HepG2 (cell line): Measurements from ENCODE around the gene SYT11. TPM values are rescaled to one million over a fixed set of nuclear protein-coding genes. Genes with fewer than 3 reads are reported as not detected.

Source experiments
- ATM ChIP-seq: fragments of 450-650 bp; IDR thresholded peaks from 2 replicates; pipeline ENCODE4 v1.7.1; 2017; ENCODE audit warnings: mild to moderate bottlenecking, borderline replicate concordance
- GZF1 ChIP-seq: sonication (generic); formaldehyde crosslinking; IDR thresholded peaks from 2 replicates; pipeline ENCODE4 v1.5.1; 2020; ENCODE audit warnings: mild to moderate bottlenecking, missing genetic modification reagents
- HMGA1 ChIP-seq: sonication (generic); formaldehyde crosslinking; conservative IDR thresholded peaks from 2 replicates; pipeline ENCODE4 v1.4.0; 2020; ENCODE audit warnings: missing genetic modification reagents
- KLF9 ChIP-seq: IDR thresholded peaks from 2 replicates; pipeline ENCODE4 v1.6.1; 2016; ENCODE audit warnings: low read depth
- MIXL1 ChIP-seq: IDR thresholded peaks from 2 replicates; pipeline ENCODE4 v1.6.1; 2016
- NR2F6 ChIP-seq, 2 experiments: IDR thresholded peaks; 2 replicates each; pipeline ENCODE4 v1.6.1; 2016; ENCODE audit warnings: antibody characterized with exemption in 1 of 2, mild to moderate bottlenecking in 1 of 2
- POLR2A ChIP-seq, 2 experiments: IDR thresholded peaks; 2 replicates each; pipeline ENCODE4 v1.6.1; 2011; ENCODE audit warnings: low read depth in 2 of 2, low read length in 2 of 2, mild to moderate bottlenecking in 1 of 2, moderate library complexity in 1 of 2; ENCODE audit not compliant: insufficient read depth in 1 of 2
- SP4 ChIP-seq: sonication (generic); formaldehyde crosslinking; IDR thresholded peaks from 2 replicates; pipeline ENCODE4 v1.8.1; 2023; ENCODE audit warnings: mild to moderate bottlenecking, missing genetic modification reagents
- SRSF1 ChIP-seq: fragments of 200-400 bp; formaldehyde crosslinking; optimal IDR thresholded peaks from 2 replicates; pipeline ENCODE3; 2017; ENCODE audit warnings: mild to moderate bottlenecking, low read depth, low read length, moderate library complexity
- THAP11 ChIP-seq: IDR thresholded peaks from 2 replicates; pipeline ENCODE4 v1.6.1; 2016; ENCODE audit warnings: missing biosample characterization, missing genetic modification reagents
- ZZZ3 ChIP-seq: sonication (generic); formaldehyde crosslinking; IDR thresholded peaks from 2 replicates; pipeline ENCODE4 v1.4.0; 2020; ENCODE audit warnings: missing genetic modification reagents, mild to moderate bottlenecking, borderline replicate concordance
- polyA plus RNA-seq, 8 experiments: library from polyadenylated mRNA; depleted of rRNA in 3 of 8; stranded (reverse) in 7 of 8; unstranded in 1 of 8; fragments of >200 nt; fragmentation: Illumina TruSeq in 4 of 8; extraction: Trizol in 4 of 8; gene quantifications; 2 replicates each; pipeline versions ENCODE4 v1.2.1 to v1.2.3, GENCODE V29; 2011 to 2016; ENCODE audit warnings: low read depth in 4 of 8, missing spikeins in 1 of 8, mixed read lengths in 1 of 8; ENCODE audit not compliant: insufficient read depth in 1 of 8
- total RNA-seq, 5 experiments: library from RNA; depleted of rRNA; stranded (reverse); fragments of >200 nt; fragmentation: Illumina TruSeq; extraction: Trizol; gene quantifications; 2 replicates each; pipeline ENCODE4 v1.2.3, GENCODE V29; 2016; ENCODE audit warnings: low read depth in 1 of 5
- TF ChIP-seq, protein P1 (sequence below): sonication (generic); formaldehyde crosslinking; IDR thresholded peaks from 2 replicates; pipeline ENCODE4 v1.8.0; 2022; ENCODE audit warnings: mild to moderate bottlenecking, missing genetic modification reagents; ENCODE audit not compliant: insufficient replicate concordance
- TF ChIP-seq, protein P2 (sequence below): sonication (generic); formaldehyde crosslinking; IDR thresholded peaks from 2 replicates; pipeline ENCODE4 v1.4.0; 2020; ENCODE audit warnings: low read depth, missing genetic modification reagents
- TF ChIP-seq, protein P3 (sequence below): sonication (generic); formaldehyde crosslinking; IDR thresholded peaks from 2 replicates; pipeline ENCODE4 v1.5.0; 2020; ENCODE audit warnings: mild to moderate bottlenecking, missing genetic modification reagents, borderline replicate concordance
- TF ChIP-seq, protein P4 (sequence below): sonication (generic); formaldehyde crosslinking; IDR thresholded peaks from 2 replicates; pipeline ENCODE4 v1.8.1; 2022; ENCODE audit warnings: mild to moderate bottlenecking, missing genetic modification reagents
- TF ChIP-seq, protein P5 (sequence below): sonication (generic); formaldehyde crosslinking; conservative IDR thresholded peaks from 2 replicates; pipeline ENCODE4 v1.4.0; 2020; ENCODE audit warnings: mild to moderate bottlenecking, missing genetic modification reagents, moderate library complexity

SYT11 gene
- total and polyA plus RNA-seq, 2 of the 13 experiments (the other 11 are each of a cell fraction or from before 2014, with no cell fraction given), result 0.22 to 0.59 TPM

DNA sequence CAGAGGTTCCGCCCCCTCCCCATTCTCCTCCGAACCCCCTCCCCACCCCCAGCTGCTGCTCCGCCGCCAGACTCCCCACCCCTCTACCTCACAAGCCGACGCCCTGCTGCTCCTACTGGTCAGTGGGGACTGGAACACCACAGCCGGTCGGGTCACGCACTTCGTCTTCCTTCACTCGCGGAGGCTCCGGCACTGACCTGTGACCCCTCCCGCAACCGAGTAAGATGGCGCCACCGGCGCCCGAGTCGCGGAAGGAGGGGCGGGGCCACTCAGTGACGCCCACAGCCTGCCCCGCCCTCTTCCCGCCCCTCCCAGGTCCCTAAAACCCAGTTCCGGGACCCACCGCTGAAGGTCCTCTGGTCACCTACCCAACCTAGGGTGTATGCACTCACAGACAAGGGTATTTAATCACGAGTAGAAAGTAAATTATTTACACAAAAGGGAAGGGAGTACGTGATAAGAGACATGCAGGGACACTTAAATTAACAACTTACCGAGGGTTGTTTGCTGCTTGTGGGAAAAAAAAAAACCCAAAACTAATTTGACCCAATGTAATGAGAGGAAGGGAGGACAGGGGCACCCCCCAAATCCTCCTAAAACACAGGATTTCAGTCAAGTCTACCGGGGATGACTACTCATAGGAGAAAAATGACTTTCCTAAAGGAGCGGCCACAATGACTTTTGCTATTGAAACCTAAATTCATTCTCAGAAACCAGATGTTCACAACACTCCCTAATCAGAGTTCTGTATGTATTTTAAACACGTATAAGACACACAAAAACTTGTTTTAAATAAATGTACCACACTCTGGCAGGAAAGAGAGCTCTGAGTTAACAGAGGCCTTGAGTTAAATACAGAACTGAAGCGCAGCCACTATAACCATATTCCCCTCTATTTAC is 52.0 kb downstream of the SYT11 start, which contains the start of gene RIT1 (continued):
- TF ChIP-seq, protein P1, sequence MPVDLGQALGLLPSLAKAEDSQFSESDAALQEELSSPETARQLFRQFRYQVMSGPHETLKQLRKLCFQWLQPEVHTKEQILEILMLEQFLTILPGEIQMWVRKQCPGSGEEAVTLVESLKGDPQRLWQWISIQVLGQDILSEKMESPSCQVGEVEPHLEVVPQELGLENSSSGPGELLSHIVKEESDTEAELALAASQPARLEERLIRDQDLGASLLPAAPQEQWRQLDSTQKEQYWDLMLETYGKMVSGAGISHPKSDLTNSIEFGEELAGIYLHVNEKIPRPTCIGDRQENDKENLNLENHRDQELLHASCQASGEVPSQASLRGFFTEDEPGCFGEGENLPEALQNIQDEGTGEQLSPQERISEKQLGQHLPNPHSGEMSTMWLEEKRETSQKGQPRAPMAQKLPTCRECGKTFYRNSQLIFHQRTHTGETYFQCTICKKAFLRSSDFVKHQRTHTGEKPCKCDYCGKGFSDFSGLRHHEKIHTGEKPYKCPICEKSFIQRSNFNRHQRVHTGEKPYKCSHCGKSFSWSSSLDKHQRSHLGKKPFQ (CRISPR knock-in tag), result no peak
- no peak for TF ChIP-seq GZF1 (CRISPR knock-in tag)
- peak; percentile 64 for TF ChIP-seq NR2F6 (IDR thresholded peaks at IDR 0.05)
- peak; percentile 88 for TF ChIP-seq NR2F6 (CRISPR knock-in tag; IDR thresholded peaks at IDR 0.05)
- no peak for TF ChIP-seq KLF9 (CRISPR knock-in tag)
- TF ChIP-seq, protein P2, sequence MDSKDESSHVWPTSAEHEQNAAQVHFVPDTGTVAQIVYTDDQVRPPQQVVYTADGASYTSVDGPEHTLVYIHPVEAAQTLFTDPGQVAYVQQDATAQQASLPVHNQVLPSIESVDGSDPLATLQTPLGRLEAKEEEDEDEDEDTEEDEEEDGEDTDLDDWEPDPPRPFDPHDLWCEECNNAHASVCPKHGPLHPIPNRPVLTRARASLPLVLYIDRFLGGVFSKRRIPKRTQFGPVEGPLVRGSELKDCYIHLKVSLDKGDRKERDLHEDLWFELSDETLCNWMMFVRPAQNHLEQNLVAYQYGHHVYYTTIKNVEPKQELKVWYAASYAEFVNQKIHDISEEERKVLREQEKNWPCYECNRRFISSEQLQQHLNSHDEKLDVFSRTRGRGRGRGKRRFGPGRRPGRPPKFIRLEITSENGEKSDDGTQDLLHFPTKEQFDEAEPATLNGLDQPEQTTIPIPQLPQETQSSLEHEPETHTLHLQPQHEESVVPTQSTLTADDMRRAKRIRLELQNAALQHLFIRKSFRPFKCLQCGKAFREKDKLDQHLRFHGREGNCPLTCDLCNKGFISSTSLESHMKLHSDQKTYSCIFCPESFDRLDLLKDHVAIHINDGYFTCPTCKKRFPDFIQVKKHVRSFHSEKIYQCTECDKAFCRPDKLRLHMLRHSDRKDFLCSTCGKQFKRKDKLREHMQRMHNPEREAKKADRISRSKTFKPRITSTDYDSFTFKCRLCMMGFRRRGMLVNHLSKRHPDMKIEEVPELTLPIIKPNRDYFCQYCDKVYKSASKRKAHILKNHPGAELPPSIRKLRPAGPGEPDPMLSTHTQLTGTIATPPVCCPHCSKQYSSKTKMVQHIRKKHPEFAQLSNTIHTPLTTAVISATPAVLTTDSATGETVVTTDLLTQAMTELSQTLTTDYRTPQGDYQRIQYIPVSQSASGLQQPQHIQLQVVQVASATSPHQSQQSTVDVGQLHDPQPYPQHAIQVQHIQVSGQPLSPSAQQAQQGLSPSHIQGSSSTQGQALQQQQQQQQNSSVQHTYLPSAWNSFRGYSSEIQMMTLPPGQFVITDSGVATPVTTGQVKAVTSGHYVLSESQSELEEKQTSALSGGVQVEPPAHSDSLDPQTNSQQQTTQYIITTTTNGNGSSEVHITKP (CRISPR knock-in tag), result 0 out of 2 replicates have a peak, but pooled peaks have one; percentile 17
- peak; percentile 52; the same call in 1 of the 2 replicates for TF ChIP-seq MIXL1 (CRISPR knock-in tag)
- TF ChIP-seq SRSF1, result peak; percentile 28
- TF ChIP-seq, protein P3, sequence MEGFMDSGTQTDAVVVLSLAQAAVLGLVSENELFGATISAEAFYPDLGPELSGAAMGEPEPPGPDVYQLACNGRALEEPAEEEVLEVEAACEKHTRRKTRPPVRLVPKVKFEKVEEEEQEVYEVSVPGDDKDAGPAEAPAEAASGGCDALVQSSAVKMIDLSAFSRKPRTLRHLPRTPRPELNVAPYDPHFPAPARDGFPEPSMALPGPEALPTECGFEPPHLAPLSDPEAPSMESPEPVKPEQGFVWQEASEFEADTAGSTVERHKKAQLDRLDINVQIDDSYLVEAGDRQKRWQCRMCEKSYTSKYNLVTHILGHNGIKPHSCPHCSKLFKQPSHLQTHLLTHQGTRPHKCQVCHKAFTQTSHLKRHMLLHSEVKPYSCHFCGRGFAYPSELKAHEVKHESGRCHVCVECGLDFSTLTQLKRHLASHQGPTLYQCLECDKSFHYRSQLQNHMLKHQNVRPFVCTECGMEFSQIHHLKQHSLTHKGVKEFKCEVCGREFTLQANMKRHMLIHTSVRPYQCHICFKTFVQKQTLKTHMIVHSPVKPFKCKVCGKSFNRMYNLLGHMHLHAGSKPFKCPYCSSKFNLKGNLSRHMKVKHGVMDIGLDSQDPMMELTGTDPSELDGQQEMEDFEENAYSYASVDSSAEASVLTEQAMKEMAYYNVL (CRISPR knock-in tag), result no peak
- TF ChIP-seq, protein P4, sequence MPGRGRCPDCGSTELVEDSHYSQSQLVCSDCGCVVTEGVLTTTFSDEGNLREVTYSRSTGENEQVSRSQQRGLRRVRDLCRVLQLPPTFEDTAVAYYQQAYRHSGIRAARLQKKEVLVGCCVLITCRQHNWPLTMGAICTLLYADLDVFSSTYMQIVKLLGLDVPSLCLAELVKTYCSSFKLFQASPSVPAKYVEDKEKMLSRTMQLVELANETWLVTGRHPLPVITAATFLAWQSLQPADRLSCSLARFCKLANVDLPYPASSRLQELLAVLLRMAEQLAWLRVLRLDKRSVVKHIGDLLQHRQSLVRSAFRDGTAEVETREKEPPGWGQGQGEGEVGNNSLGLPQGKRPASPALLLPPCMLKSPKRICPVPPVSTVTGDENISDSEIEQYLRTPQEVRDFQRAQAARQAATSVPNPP, result no peak
- peak; percentile 55 for TF ChIP-seq THAP11
- peak; percentile 76; the same call in 1 of the 2 replicates for TF ChIP-seq SP4
- TF ChIP-seq ZZZ3 (CRISPR knock-in tag), result no peak
- no peak for TF ChIP-seq HMGA1 (CRISPR knock-in tag)
- no peak for TF ChIP-seq ATM
- peak in 1 of 2 experiments; percentile 85; a peak in 2 of 4 replicates for TF ChIP-seq POLR2A (IDR thresholded peaks at IDR 0.05; ENCODE audit: insufficient read depth in 1 of 2, low read depth in 2 of 2, low read length in 2 of 2)
- TF ChIP-seq, protein P5, sequence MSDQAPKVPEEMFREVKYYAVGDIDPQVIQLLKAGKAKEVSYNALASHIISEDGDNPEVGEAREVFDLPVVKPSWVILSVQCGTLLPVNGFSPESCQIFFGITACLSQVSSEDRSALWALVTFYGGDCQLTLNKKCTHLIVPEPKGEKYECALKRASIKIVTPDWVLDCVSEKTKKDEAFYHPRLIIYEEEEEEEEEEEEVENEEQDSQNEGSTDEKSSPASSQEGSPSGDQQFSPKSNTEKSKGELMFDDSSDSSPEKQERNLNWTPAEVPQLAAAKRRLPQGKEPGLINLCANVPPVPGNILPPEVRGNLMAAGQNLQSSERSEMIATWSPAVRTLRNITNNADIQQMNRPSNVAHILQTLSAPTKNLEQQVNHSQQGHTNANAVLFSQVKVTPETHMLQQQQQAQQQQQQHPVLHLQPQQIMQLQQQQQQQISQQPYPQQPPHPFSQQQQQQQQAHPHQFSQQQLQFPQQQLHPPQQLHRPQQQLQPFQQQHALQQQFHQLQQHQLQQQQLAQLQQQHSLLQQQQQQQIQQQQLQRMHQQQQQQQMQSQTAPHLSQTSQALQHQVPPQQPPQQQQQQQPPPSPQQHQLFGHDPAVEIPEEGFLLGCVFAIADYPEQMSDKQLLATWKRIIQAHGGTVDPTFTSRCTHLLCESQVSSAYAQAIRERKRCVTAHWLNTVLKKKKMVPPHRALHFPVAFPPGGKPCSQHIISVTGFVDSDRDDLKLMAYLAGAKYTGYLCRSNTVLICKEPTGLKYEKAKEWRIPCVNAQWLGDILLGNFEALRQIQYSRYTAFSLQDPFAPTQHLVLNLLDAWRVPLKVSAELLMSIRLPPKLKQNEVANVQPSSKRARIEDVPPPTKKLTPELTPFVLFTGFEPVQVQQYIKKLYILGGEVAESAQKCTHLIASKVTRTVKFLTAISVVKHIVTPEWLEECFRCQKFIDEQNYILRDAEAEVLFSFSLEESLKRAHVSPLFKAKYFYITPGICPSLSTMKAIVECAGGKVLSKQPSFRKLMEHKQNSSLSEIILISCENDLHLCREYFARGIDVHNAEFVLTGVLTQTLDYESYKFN (CRISPR knock-in tag), result peak; percentile 43; the same call in 1 of the 2 replicates
